Psoas muscle (tissue), 8 donors: Measurements from ENCODE around the gene HMGCS1. TPM values are rescaled to one million over a fixed set of nuclear protein-coding genes. Genes with fewer than 3 reads are reported as not detected.

Experiments
- ATAC-seq, 4 donors: fragments of 200-7000 bp; cut with Tn5 transposase; one replicate each; pipeline ENCODE4 v1.9.1; 2020; ENCODE audit warnings: moderate library complexity in 3 of 4, mild to moderate bottlenecking in 2 of 4
- DNase-seq, 2 donors: peaks; one replicate each; pipeline ENCODE4 v3.0.0-alpha.2; 2020
- H3K27ac ChIP-seq: fragments of 200-600 bp; one replicate; pipeline ENCODE4 v1.8.0; 2022
- H3K27me3 ChIP-seq, 3 donors: fragments of 200-600 bp in 1 of 3; one replicate each; pipeline versions ENCODE4 v1.6.1 to v1.8.0; 2013 to 2022; ENCODE audit warnings: low read length in 2 of 3, mild to moderate bottlenecking in 2 of 3, moderate library complexity in 1 of 3; ENCODE audit not compliant: insufficient read depth in 3 of 3
- H3K36me3 ChIP-seq, 2 donors: fragments of 200-600 bp in 1 of 2; one replicate each; pipeline versions ENCODE4 v1.6.1 to v1.8.0; 2013 to 2022; ENCODE audit warnings: low read depth in 1 of 2, mild to moderate bottlenecking in 1 of 2, moderate library complexity in 1 of 2; ENCODE audit not compliant: insufficient read depth in 1 of 2
- H3K4me1 ChIP-seq: fragments of 200-600 bp; one replicate; pipeline ENCODE4 v1.8.0; 2022
- H3K4me3 ChIP-seq: fragments of 200-600 bp; one replicate; pipeline ENCODE4 v1.8.0; 2022; ENCODE audit warnings: mild to moderate bottlenecking
- H3K9me3 ChIP-seq: fragments of 200-600 bp; one replicate; pipeline ENCODE4 v1.8.0; 2022
- WGBS, 3 donors: extraction: QIAGEN DNeasy Blood & Tissue Kit; methylation state at CpG; one replicate each; pipeline versions ENCODE4 v1.1.6 to v1.1.7; 2013; 5-methylcytosine and 5-hydroxymethylcytosine counted together
- intact Hi-C, 2 donors: fragments of 100-400 bp; cut with DNase I; formaldehyde crosslinking; loops; one replicate each; pipeline versions ENCODE4 v1.11.0 to v1.14.2; 2022
- polyA plus RNA-seq, 3 donors: library from polyadenylated mRNA; stranded (reverse); fragments of 200-250 nt; gene quantifications; one replicate each; pipeline ENCODE4 v1.2.3, GENCODE V29; 2013
- total RNA-seq, 4 donors: library from RNA; stranded (reverse); fragmentation: NEBNext Ultra II Directional in 2 of 4; extraction: Animal tissue kit (Norgen Biotek cat#: 25700) in 2 of 4; gene quantifications; one replicate each; pipeline versions ENCODE4 v1.2.1 to v1.2.4, GENCODE V29; 2021 to 2023
- TF ChIP-seq, protein P1 (sequence below): fragments of 200-600 bp; IDR thresholded peaks from one replicate; pipeline ENCODE4 v1.8.0; 2022; ENCODE audit warnings: antibody characterized with exemption
- donor health status: healthy with polysubstance abuse.
- donor health status: DM: no; HTN: no; CAD: no; lungs with moderate emphysema.
- donor health status: Bipolar disorder and iron deficiency.
- donor health status: healthy.
- donor health status: DM: yes; HTN: yes; CAD: no.
- donor health status: DM: no; HTN: no; CAD: no.
- donor health status: DM: no; HTN: no; CAD: no.
- donor health status: DM: yes; HTN: yes; CAD: no.

Gene HMGCS1
- total and polyA plus RNA-seq, 7 donors, result 7.6 to 22.6 (median 14.7) TPM

DNA sequence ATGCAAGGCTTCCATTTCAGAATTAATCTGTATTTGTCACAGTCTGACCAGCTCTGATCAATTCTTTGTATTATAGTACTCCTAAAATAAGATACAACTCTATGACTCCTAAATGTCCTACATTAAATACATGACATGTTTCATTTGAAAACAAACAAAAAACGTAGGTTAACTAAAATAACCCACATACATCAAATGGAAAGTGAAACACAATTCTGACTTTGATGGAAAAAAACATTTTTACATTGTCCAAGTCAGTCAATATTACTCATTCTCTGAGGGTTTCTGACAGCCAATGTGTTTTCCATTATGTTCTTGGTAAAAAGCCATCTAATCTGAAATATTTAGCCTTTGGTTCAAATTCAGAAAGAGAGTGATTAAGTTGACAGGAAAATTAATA is 8.7 kb downstream of the HMGCS1 start:
- no peak for ATAC-seq
- Histone ChIP-seq H3K27ac (no peak overlapping the region), H3K4me3 (no peak overlapping the region), H3K36me3 (peaks cover 0 to 7% of the 10 kb centered on the region in 2 donors), H3K27me3 (no peaks in the 10 kb centered on the region), H3K9me3 (no peaks in the 10 kb centered on the region), H3K4me1 (peaks cover 5% of the 10 kb centered on the region)
- TF ChIP-seq, protein P1, sequence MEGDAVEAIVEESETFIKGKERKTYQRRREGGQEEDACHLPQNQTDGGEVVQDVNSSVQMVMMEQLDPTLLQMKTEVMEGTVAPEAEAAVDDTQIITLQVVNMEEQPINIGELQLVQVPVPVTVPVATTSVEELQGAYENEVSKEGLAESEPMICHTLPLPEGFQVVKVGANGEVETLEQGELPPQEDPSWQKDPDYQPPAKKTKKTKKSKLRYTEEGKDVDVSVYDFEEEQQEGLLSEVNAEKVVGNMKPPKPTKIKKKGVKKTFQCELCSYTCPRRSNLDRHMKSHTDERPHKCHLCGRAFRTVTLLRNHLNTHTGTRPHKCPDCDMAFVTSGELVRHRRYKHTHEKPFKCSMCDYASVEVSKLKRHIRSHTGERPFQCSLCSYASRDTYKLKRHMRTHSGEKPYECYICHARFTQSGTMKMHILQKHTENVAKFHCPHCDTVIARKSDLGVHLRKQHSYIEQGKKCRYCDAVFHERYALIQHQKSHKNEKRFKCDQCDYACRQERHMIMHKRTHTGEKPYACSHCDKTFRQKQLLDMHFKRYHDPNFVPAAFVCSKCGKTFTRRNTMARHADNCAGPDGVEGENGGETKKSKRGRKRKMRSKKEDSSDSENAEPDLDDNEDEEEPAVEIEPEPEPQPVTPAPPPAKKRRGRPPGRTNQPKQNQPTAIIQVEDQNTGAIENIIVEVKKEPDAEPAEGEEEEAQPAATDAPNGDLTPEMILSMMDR, result no peak
- intact Hi-C loops, result no loop called here
- 72 to 78% (median 78%) methylated on average over 1 of the region's 1 CpG for WGBS, 3 donors
- DNase-seq, result no peak

DNA sequence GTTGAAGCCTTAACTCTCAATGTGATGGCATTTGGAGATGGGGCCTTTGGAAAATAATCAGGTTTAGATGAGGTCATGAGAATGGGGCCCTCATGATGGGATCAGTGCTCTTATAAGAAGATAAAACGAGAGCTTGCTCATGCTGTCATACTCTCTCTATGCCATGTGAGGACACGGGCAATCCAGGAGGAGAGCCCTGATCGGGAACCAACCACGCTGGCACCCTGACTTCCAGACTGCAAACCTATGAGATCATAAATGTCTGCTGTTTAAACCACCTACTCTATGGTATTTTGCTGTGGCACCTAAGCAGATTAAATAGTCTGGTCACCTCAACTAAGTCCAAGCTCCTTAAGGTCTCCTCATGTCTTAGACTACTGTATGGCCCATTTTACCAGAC is 10.0 kb downstream of the HMGCS1 start:
- no peaks in the 10 kb centered on the region for H3K4me1 ChIP-seq
- ATAC-seq (no peak), DNase-seq (no peak)
- intact Hi-C loops, result no loop called here
- TF ChIP-seq, protein P1, result no peak
- no peaks in the 10 kb centered on the region for H3K9me3 ChIP-seq
- H3K27ac ChIP-seq, result no peak overlapping the region
- peaks cover 0 to 14% of the 10 kb centered on the region in 2 donors for H3K36me3 ChIP-seq
- WGBS, 3 donors, result 87 to 92% (median 89%) methylated on average over 4 of the region's 4 CpGs
- H3K4me3 ChIP-seq, result no peak overlapping the region
- H3K27me3 ChIP-seq, result no peaks in the 10 kb centered on the region

DNA sequence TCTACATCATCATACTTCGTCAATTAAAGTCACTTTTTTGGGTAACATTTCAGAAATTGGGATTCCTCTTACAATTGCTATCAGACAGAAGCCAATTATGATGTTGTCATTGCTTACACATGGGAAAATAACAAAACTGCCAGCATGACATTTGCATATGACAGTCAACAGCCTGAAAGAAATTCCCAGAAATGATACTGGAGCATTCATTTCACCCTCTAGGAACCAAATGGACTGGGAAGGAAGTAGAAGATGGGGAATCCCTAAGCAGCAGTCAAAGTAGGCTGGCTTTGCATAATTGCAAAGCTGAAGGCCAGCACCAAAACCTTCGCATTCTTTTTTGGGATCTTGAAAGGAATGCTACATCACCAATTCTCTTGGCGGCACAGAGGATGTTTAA is 10.7 kb downstream of the HMGCS1 start:
- H3K4me1 ChIP-seq, result no peaks in the 10 kb centered on the region
- no peak for ATAC-seq

DNA sequence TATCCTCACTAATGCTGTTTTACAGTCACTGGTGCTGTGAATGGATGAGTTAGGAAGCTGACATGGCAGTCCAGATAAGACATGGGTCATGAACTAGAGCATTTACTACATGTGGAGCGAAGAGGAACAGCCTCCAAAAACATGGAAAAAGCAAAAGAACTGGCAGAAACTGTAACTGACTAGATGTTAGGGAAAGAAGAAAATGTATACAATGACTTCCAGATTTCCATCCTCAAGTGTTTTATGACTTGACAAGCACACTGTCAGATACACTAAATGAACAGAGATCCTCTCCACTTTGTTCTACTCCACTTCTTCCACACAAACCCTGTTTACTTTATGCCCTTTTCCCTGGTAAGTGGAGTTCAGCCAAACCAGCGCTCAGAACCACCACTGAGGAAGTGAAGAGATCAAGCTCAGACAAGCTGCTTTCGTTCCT is 11.5 kb downstream of the HMGCS1 start:
- H3K27me3 ChIP-seq, result no peaks in the 10 kb centered on the region
- no peaks in the 10 kb centered on the region for H3K9me3 ChIP-seq
- intact Hi-C loops, result no loop called here
- ATAC-seq (no peak), DNase-seq (no peak)
- H3K4me3 ChIP-seq, result no peak overlapping the region
- peaks cover 0 to 23% of the 10 kb centered on the region in 2 donors for H3K36me3 ChIP-seq
- H3K27ac ChIP-seq, result no peak overlapping the region
- TF ChIP-seq, protein P1, result no peak
- no peaks in the 10 kb centered on the region for H3K4me1 ChIP-seq
- 87 to 91% (median 90%) methylated on average over 3 of the region's 3 CpGs for WGBS, 3 donors

More for the DNA sequence above, 10.7 kb downstream of the HMGCS1 start:
- no peak overlapping the region for H3K4me3 ChIP-seq
- TF ChIP-seq, protein P1, result no peak
- H3K9me3 ChIP-seq, result no peaks in the 10 kb centered on the region
- H3K27me3 ChIP-seq, result no peaks in the 10 kb centered on the region
- intact Hi-C loops, result no loop called here
- no peak for DNase-seq
- WGBS, 3 donors, result 95 to 100% (median 96%) methylated on average over 3 of the region's 3 CpGs
- no peak overlapping the region for H3K27ac ChIP-seq
- peaks cover 0 to 20% of the 10 kb centered on the region in 2 donors for H3K36me3 ChIP-seq

DNA sequence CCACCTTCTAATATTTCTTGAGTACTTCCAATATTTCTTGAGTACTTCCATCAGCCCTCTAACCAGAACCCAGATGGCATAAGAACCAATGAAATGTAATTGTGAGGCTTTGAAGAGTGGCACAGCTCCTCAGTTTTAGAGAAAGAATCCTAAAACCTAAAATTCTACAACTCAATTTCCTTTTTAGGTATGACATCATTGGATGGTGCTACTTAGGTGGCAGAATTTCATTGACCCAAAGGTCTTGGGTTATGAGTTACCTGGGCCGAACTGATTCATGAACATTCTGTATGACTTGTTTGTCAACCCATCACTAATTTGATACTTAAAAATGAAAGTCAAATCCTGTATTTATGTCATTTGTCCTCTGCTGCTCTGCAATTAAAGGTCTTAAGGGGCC is 13.1 kb downstream of the HMGCS1 start:
- Histone ChIP-seq H3K27ac (no peak overlapping the region), H3K4me1 (no peaks in the 10 kb centered on the region), H3K36me3 (peaks cover 0 to 39% of the 10 kb centered on the region in 2 donors), H3K27me3 (no peaks in the 10 kb centered on the region), H3K9me3 (no peaks in the 10 kb centered on the region), H3K4me3 (no peak overlapping the region)
- intact Hi-C loops, result no loop called here
- TF ChIP-seq, protein P1, result no peak
- ATAC-seq (no peak), DNase-seq (no peak)
- WGBS, 3 donors, result 96 to 100% (median 96%) methylated on average over 1 of the region's 1 CpG
